ENCODE data around the gene TBX3. TPM values are rescaled to one million over a fixed set of nuclear protein-coding genes. Genes with fewer than 3 reads are reported as not detected.

TBX3 gene
- total RNA-seq, 3 donors from 2014 or later: 8.1 to 13.9 (median 10.8) TPM

DNA sequence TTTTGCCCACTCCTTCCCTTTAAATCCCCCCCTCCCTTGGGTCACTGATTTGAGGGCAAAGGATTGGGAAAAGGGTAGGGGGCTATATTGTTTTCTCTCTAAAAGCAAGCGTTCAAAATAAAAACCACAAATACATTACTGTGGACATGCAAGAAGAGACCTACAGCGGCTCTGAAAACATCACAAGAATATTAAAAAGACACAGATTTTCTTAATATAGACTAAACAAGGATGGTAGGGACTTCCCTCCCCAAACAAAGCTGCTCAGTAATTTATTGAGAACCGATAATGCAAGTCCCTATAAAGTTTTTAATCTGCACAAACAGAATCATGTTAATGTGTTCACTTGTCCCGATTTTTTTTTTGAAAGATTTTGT lies 12.9 kb downstream of the TBX3 start:
- no peak for DNase-seq
- Histone ChIP-seq H3K4me1 (ENCODE audit: low read depth) (no peaks in the 10 kb centered on the region), H3K4me3 (no peak overlapping the region), H3K36me3 (ENCODE audit: low read depth) (no peaks in the 10 kb centered on the region), H3K9me3 (no peaks in the 10 kb centered on the region)
- no peak for ATAC-seq
- TF ChIP-seq, protein P1, sequence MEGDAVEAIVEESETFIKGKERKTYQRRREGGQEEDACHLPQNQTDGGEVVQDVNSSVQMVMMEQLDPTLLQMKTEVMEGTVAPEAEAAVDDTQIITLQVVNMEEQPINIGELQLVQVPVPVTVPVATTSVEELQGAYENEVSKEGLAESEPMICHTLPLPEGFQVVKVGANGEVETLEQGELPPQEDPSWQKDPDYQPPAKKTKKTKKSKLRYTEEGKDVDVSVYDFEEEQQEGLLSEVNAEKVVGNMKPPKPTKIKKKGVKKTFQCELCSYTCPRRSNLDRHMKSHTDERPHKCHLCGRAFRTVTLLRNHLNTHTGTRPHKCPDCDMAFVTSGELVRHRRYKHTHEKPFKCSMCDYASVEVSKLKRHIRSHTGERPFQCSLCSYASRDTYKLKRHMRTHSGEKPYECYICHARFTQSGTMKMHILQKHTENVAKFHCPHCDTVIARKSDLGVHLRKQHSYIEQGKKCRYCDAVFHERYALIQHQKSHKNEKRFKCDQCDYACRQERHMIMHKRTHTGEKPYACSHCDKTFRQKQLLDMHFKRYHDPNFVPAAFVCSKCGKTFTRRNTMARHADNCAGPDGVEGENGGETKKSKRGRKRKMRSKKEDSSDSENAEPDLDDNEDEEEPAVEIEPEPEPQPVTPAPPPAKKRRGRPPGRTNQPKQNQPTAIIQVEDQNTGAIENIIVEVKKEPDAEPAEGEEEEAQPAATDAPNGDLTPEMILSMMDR (IDR thresholded peaks at IDR 0.05): no peak
- intact Hi-C loops (cut with DNase I, micrococcal nuclease): no loop called here

- ATAC-seq (no peak), DNase-seq (no peak)
- Histone ChIP-seq H3K4me3 (no peak overlapping the region), H3K9me3 (no peaks in the 10 kb centered on the region), H3K36me3 (ENCODE audit: low read depth) (no peaks in the 10 kb centered on the region), H3K4me1 (ENCODE audit: low read depth) (no peaks in the 10 kb centered on the region)
- TF ChIP-seq, protein P1 (IDR thresholded peaks at IDR 0.05): no peak
- intact Hi-C loops (cut with DNase I, micrococcal nuclease): no loop called here
Observed at GRCh38 chr12:114670291-114670980, 13.5 kb downstream of the TBX3 start.

- Histone ChIP-seq H3K36me3 (ENCODE audit: low read depth) (no peaks in the 10 kb centered on the region), H3K4me1 (ENCODE audit: low read depth) (peaks cover 3% of the 10 kb centered on the region), H3K4me3 (no peak overlapping the region), H3K9me3 (no peaks in the 10 kb centered on the region)
- no peak for ATAC-seq
- no peak for DNase-seq
- intact Hi-C loops (cut with DNase I, micrococcal nuclease): loop anchor here in 1 of 2 donors (2.0 kb wide), 1 partner anchor 1083 kb away; no protein-coding TSS in a partner anchor
- TF ChIP-seq, protein P1 (IDR thresholded peaks at IDR 0.05): no peak
Observed at GRCh38 chr12:114669401-114670290, 14.3 kb downstream of the TBX3 start.

DNA sequence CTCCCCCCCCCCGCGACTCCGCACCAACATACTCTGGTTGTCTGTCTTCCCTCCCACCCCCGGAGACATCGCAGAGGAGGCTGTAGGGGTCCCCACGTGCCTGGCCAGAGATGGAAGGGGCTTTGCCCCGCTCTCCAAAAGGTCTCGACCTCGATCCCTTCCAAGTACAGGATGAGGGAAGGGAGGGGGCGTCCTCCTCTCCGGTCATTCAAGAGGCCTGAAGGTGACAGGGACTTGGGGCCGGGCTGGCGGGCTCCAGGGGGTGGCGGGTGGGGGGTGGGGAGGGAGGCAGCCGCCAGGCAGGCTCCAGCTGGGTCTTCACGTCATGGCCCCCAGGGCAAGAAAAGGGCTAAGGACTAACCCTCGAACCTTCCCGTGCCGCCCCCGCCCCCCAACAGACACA lies 15.1 kb downstream of the TBX3 start:
- no peaks in the 10 kb centered on the region for H3K9me3 ChIP-seq
- H3K4me1 ChIP-seq (ENCODE audit: low read depth): peaks cover 3% of the 10 kb centered on the region
- intact Hi-C loops (cut with DNase I, micrococcal nuclease): loop anchor here in 1 of 2 donors (2.0 kb wide), 1 partner anchor 1084 kb away; no protein-coding TSS in a partner anchor
- DNase-seq (no peak), ATAC-seq (no peak)
- H3K4me3 ChIP-seq: no peak overlapping the region
- no peaks in the 10 kb centered on the region for H3K36me3 ChIP-seq (ENCODE audit: low read depth)
- TF ChIP-seq, protein P1 (IDR thresholded peaks at IDR 0.05): no peak

- Histone ChIP-seq H3K9me3 (no peaks in the 10 kb centered on the region), H3K4me1 (ENCODE audit: low read depth) (peaks cover 3% of the 10 kb centered on the region), H3K36me3 (ENCODE audit: low read depth) (no peaks in the 10 kb centered on the region), H3K4me3 (no peak overlapping the region)
- DNase-seq: peak; percentile 86 to 91 (median 90)
- TF ChIP-seq, protein P1 (IDR thresholded peaks at IDR 0.05): no peak
- intact Hi-C loops (cut with DNase I, micrococcal nuclease): loop anchor here in 1 of 2 donors (2.0 kb wide), 1 partner anchor 1084 kb away; no protein-coding TSS in a partner anchor
- peak; percentile 98 for ATAC-seq
Observed at GRCh38 chr12:114668151-114668885, 15.7 kb downstream of the TBX3 start.

Data from mucosa of descending colon (tissue), 3 donors.